Measurements from ENCODE around the gene KRT81. TPM values are rescaled to one million over a fixed set of nuclear protein-coding genes. Genes with fewer than 3 reads are reported as not detected.
"Not testable (repeated sequence)": the region's sequence is repeated elsewhere in the genome, so short reads cannot be mapped to it uniquely, and the experiment has no call there.

KRT81 gene
- total and polyA plus RNA-seq, 9 donors: 0.04 to 0.22 (median 0.15) TPM; not detected in 2

GRCh38 chr12:52300796-52301691 is 9.7 kb upstream of the KRT81 start:
- DNase-seq: no peak
- H3K9me3 ChIP-seq (replicated peaks; ENCODE audit: control insufficient read depth, low read depth, low read length): no peaks in the 10 kb centered on the region
- H3K27ac ChIP-seq (ENCODE audit: low read length): no peak overlapping the region
- WGBS (ENCODE audit: insufficient coverage): 40% methylated on average over 4 of the region's 14 CpGs
- no peaks in the 10 kb centered on the region for H3K4me1 ChIP-seq (ENCODE audit: control insufficient read depth, insufficient read depth, low read length)
- peaks cover 10% of the 10 kb centered on the region for H3K27me3 ChIP-seq (ENCODE audit: control insufficient read depth, insufficient read depth, low read length)
- no peak overlapping the region for H3K4me3 ChIP-seq (ENCODE audit: low read length)
- H3K36me3 ChIP-seq (ENCODE audit: control insufficient read depth, insufficient read depth, low read length): no peaks in the 10 kb centered on the region

DNA sequence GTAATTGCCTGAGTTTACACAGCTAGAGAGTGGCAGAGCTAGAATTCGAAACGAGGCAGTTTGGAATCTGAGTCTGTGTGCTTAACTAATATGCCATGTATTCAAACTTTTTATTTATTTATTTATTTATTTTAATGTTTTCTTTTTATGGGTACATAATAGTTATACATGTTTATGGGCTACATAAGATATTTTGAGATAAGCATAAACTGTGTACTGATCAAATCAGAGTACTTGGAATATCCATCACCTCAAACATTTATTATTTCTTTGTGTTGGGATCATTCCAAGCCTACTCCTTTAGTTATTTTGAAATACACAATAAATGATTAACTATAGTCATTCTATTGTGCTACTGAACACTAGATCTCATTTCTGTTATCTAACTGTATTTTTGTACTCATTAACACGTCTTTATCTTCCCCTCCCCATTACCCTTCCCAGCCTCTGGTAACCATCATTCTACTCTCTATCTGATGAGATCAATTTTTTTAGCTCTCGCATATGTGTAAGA is 7.4 kb upstream of the KRT81 start:
- peaks cover 12% of the 10 kb centered on the region for H3K27me3 ChIP-seq (ENCODE audit: control insufficient read depth, insufficient read depth, low read length)
- no peaks in the 10 kb centered on the region for H3K36me3 ChIP-seq (ENCODE audit: control insufficient read depth, insufficient read depth, low read length)
- no peak overlapping the region for H3K27ac ChIP-seq (ENCODE audit: low read length)
- DNase-seq: no peak
- no peaks in the 10 kb centered on the region for H3K4me1 ChIP-seq (ENCODE audit: control insufficient read depth, insufficient read depth, low read length)
- no peaks in the 10 kb centered on the region for H3K9me3 ChIP-seq (replicated peaks; ENCODE audit: control insufficient read depth, low read depth, low read length)
- no CpG with 5 or more reads among the region's 4 CpGs for WGBS (ENCODE audit: insufficient coverage)
- H3K4me3 ChIP-seq (ENCODE audit: low read length): no peak overlapping the region

GRCh38 chr12:52296572-52297215 is 5.4 kb upstream of the KRT81 start:
- 91% methylated on average over 4 of the region's 5 CpGs for WGBS (ENCODE audit: insufficient coverage)
- peaks cover 19% of the 10 kb centered on the region for H3K27me3 ChIP-seq (ENCODE audit: control insufficient read depth, insufficient read depth, low read length)
- H3K36me3 ChIP-seq (ENCODE audit: control insufficient read depth, insufficient read depth, low read length): no peaks in the 10 kb centered on the region
- no peaks in the 10 kb centered on the region for H3K4me1 ChIP-seq (ENCODE audit: control insufficient read depth, insufficient read depth, low read length)
- H3K4me3 ChIP-seq (ENCODE audit: low read length): no peak overlapping the region
- no peaks in the 10 kb centered on the region for H3K9me3 ChIP-seq (replicated peaks; ENCODE audit: control insufficient read depth, low read depth, low read length)
- no peak overlapping the region for H3K27ac ChIP-seq (ENCODE audit: low read length)
- no peak for DNase-seq

GRCh38 chr12:52295663-52296062 is 4.3 kb upstream of the KRT81 start:
- 100% methylated on average over 1 of the region's 1 CpG for WGBS (ENCODE audit: insufficient coverage)
- H3K4me3 ChIP-seq (ENCODE audit: low read length): no peak overlapping the region
- peaks cover 18% of the 10 kb centered on the region for H3K27me3 ChIP-seq (ENCODE audit: control insufficient read depth, insufficient read depth, low read length)

GRCh38 chr12:52294803-52295202 is 3.5 kb upstream of the KRT81 start:
- H3K27me3 ChIP-seq (ENCODE audit: control insufficient read depth, insufficient read depth, low read length): peaks cover 17% of the 10 kb centered on the region

More at GRCh38 chr12:52295663-52296062, 4.3 kb upstream of the KRT81 start:
- Histone ChIP-seq H3K27ac (ENCODE audit: low read length) (no peak overlapping the region), H3K9me3 (replicated peaks; ENCODE audit: control insufficient read depth, low read depth, low read length) (no peaks in the 10 kb centered on the region), H3K36me3 (ENCODE audit: control insufficient read depth, insufficient read depth, low read length) (no peaks in the 10 kb centered on the region), H3K4me1 (ENCODE audit: control insufficient read depth, insufficient read depth, low read length) (no peaks in the 10 kb centered on the region)
- DNase-seq: no peak

DNA sequence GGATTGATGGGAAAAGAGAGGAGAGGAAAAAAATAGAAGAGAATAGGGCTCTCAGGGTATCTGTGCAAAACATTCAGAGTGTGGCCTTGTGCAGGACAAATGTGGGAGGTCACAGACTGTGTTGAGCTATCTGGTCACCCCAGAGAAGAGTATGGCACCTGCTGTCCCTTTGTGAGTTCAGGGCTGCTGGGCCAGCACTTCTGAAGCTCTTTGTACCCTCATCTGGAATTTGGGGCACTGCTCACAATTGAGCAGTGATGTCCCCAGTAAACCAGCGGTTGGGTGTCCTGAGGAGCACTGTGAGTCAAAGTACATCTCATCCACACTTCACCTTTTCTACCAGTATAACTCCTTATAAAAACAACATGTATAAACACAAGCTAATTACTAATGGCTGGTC is 2.6 kb upstream of the KRT81 start:
- Histone ChIP-seq H3K36me3 (ENCODE audit: control insufficient read depth, insufficient read depth, low read length) (no peaks in the 10 kb centered on the region), H3K4me1 (ENCODE audit: control insufficient read depth, insufficient read depth, low read length) (no peaks in the 10 kb centered on the region), H3K4me3 (ENCODE audit: low read length) (no peak overlapping the region), H3K9me3 (replicated peaks; ENCODE audit: control insufficient read depth, low read depth, low read length) (no peaks in the 10 kb centered on the region), H3K27ac (ENCODE audit: low read length) (no peak overlapping the region), H3K27me3 (ENCODE audit: control insufficient read depth, insufficient read depth, low read length) (peaks cover 17% of the 10 kb centered on the region)
- no peak for DNase-seq
- no CpG with 5 or more reads among the region's 1 CpG for WGBS (ENCODE audit: insufficient coverage)

More at GRCh38 chr12:52294803-52295202, 3.5 kb upstream of the KRT81 start:
- no peaks in the 10 kb centered on the region for H3K36me3 ChIP-seq (ENCODE audit: control insufficient read depth, insufficient read depth, low read length)
- no peaks in the 10 kb centered on the region for H3K9me3 ChIP-seq (replicated peaks; ENCODE audit: control insufficient read depth, low read depth, low read length)
- no CpG with 5 or more reads among the region's 1 CpG for WGBS (ENCODE audit: insufficient coverage)
- no peak for DNase-seq
- H3K27ac ChIP-seq (ENCODE audit: low read length): no peak overlapping the region
- no peaks in the 10 kb centered on the region for H3K4me1 ChIP-seq (ENCODE audit: control insufficient read depth, insufficient read depth, low read length)
- no peak overlapping the region for H3K4me3 ChIP-seq (ENCODE audit: low read length)

- H3K4me1 ChIP-seq (ENCODE audit: control insufficient read depth, insufficient read depth, low read length); DNase-seq; H3K36me3 ChIP-seq (ENCODE audit: control insufficient read depth, insufficient read depth, low read length); H3K4me3 ChIP-seq (ENCODE audit: low read length); H3K9me3 ChIP-seq (replicated peaks; ENCODE audit: control insufficient read depth, low read depth, low read length); H3K27ac ChIP-seq (ENCODE audit: low read length): not testable (repeated sequence)
- WGBS (ENCODE audit: insufficient coverage): no CpG with 5 or more reads among the region's 5 CpGs
- peaks cover 15% of the 10 kb centered on the region for H3K27me3 ChIP-seq (ENCODE audit: control insufficient read depth, insufficient read depth, low read length)
Observed at GRCh38 chr12:52290483-52291134, 725 bp downstream of the KRT81 start.

DNA sequence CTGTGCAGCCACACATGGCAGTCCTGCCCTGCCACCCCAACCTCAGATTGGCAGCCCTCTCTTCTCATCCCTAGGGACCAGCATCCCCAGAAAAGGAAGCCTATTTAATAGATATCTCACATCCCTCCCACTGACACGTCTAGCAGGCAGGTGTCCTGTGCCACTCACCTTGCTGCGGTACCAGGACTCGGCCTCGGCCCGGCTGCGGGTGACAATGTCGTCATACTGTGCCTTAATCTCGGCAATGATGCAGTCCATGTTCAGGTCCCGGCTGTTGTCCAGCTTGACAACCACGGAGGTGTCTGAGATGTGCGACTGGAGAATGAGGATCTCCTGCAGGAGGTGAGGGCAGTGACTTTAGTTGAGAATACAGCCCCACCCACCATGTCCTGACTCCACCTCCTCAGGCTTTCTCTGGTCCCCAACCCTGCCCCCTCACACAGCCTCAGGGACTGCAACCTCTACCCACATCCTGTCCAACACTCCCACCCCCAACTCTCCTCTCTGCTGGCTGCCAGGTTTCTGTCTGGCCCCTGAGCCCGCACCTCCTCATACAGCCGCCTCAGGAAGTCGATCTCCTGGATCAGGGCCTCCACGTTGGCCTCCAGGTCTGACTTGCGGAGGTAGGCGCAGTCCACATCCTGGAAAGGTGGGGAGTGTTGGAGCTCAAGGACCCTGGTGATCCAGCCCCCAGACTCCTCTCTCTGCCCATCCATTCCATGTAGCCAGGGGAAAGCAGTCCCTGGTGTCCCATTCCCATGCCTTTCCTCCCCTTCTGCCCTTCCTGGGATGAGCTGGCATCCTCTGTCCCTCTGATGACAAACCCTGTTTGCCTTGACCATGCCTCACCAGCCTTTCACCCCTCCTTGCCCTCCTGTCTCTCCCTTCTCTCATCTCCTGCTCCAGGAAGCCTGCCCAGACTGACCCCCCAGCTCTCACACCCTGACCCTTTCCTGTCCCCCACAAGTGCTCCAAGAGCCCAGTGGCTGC is 3.2 kb downstream of the KRT81 start:
- H3K9me3 ChIP-seq (replicated peaks; ENCODE audit: control insufficient read depth, low read depth, low read length); H3K36me3 ChIP-seq (ENCODE audit: control insufficient read depth, insufficient read depth, low read length); H3K4me3 ChIP-seq (ENCODE audit: low read length); H3K27ac ChIP-seq (ENCODE audit: low read length); H3K4me1 ChIP-seq (ENCODE audit: control insufficient read depth, insufficient read depth, low read length); DNase-seq: not testable (repeated sequence)
- peaks cover 13% of the 10 kb centered on the region for H3K27me3 ChIP-seq (ENCODE audit: control insufficient read depth, insufficient read depth, low read length)
- WGBS (ENCODE audit: insufficient coverage): no CpG with 5 or more reads among the region's 17 CpGs

Measured in muscle of leg (tissue), 11 donors.